Heart right ventricle (tissue), 16 donors: ENCODE results near the gene NLRC5. TPM values are rescaled to one million over a fixed set of nuclear protein-coding genes. Genes with fewer than 3 reads are reported as not detected.

Experiments
- ATAC-seq, 8 donors: fragments of 200-7000 bp; cut with Tn5 transposase; one replicate each; pipeline ENCODE4 v1.9.1; 2020; ENCODE audit warnings: mild to moderate bottlenecking in 8 of 8, moderate library complexity in 8 of 8, moderate number of reproducible peaks in 1 of 8
- DNase-seq, 2 donors: peaks; one replicate each; pipeline ENCODE4 v3.0.0-alpha.2; 2020
- H3K27ac ChIP-seq, 10 donors: fragments of 200-600 bp; sonication (generic) in 2 of 10; one replicate each; pipeline versions ENCODE4 v1.5.0 to v1.8.0; 2020 to 2022; ENCODE audit warnings: mild to moderate bottlenecking in 3 of 10
- H3K27me3 ChIP-seq, 7 donors: fragments of 200-600 bp; one replicate each; pipeline ENCODE4 v1.8.0; 2021 to 2022; ENCODE audit warnings: mild to moderate bottlenecking in 2 of 7
- H3K36me3 ChIP-seq, 9 donors: fragments of 200-600 bp; sonication (generic) in 1 of 9; one replicate each; pipeline versions ENCODE4 v1.5.0 to v1.8.0; 2020 to 2022; ENCODE audit warnings: mild to moderate bottlenecking in 2 of 9
- H3K4me1 ChIP-seq, 9 donors: fragments of 200-600 bp; sonication (generic) in 1 of 9; one replicate each; pipeline versions ENCODE4 v1.5.0 to v1.8.0; 2020 to 2022; ENCODE audit warnings: mild to moderate bottlenecking in 4 of 9
- H3K4me3 ChIP-seq, 10 donors: fragments of 200-600 bp; sonication (generic) in 2 of 10; one replicate each; pipeline versions ENCODE4 v1.5.0 to v1.8.0; 2020 to 2022; ENCODE audit warnings: mild to moderate bottlenecking in 7 of 10, moderate library complexity in 2 of 10
- H3K9me3 ChIP-seq, 11 donors: fragments of 200-600 bp in 10 of 11; sonication (generic) in 2 of 11; one replicate each; pipeline versions ENCODE4 v1.5.0 to v1.8.0; 2013 to 2022; ENCODE audit warnings: mild to moderate bottlenecking in 2 of 11, control low read depth in 1 of 11, moderate library complexity in 1 of 11
- WGBS, 2 donors: extraction: QIAGEN DNeasy Blood & Tissue Kit; methylation state at CpG; one replicate each; pipeline ENCODE4 v1.1.7; 2013; ENCODE audit warnings: inconsistent platforms in 1 of 2; 5-methylcytosine and 5-hydroxymethylcytosine counted together
- intact Hi-C, 10 donors: fragments of 100-400 bp; cut with DNase I; formaldehyde crosslinking; loops; one replicate each; pipeline versions ENCODE4 v1.11.1 to v1.14.2; 2022
- polyA plus RNA-seq, 2 donors: library from polyadenylated mRNA; stranded (reverse); fragments of 200-250 nt; gene quantifications; one replicate each; pipeline ENCODE4 v1.2.3, GENCODE V29; 2013
- total RNA-seq, 10 donors: library from RNA; stranded (reverse); fragmentation: NEBNext Ultra II Directional in 3 of 10; extraction: Animal tissue kit (Norgen Biotek cat#: 25700) in 3 of 10; gene quantifications; one replicate each; pipeline versions ENCODE4 v1.2.1 to v1.2.4, GENCODE V29; 2021 to 2023
- TF ChIP-seq, protein P1 (sequence below), 9 donors: fragments of 200-600 bp; sonication (generic) in 2 of 9; IDR thresholded peaks; one replicate each; pipeline versions ENCODE4 v1.5.0 to v1.8.0; 2021 to 2022; ENCODE audit warnings: antibody characterized with exemption in 9 of 9, mild to moderate bottlenecking in 5 of 9, moderate library complexity in 1 of 9
- donor health status: Arrhythmogenic right ventricular cardiomyopathy.
- donor health status: ischemic (EF 13 %, LVEDD 7.1; RV severe dilation, severe dysfunction).
- donor health status: healthy with polysubstance abuse.
- donor health status: DM: no; HTN: yes; CAD: no.
- donor health status: DM: no; HTN: no; CAD: no.
- donor health status: ischemic (EF 25% LVEDD 6.9; RV normal size, moderate dysfunction).
- donor health status: ischemic (EF 25% LVEDD 5.7; RV mildly dilated, moderate dysfunction).
- donor health status: healthy.
- donor health status: DM: yes; HTN: yes; CAD: no.
- donor health status: Ischemic cardiomyopathy.
- donor health status: ischemic (EF 35%, LVEDD 5.7; RV mildly dilated, moderate dysfunction).
- donor health status: nonischemic (EF 11% LVEDD 7.7; RV severe dilation, severe dysfunction).
- donor health status: DM: yes; HTN: yes; CAD: no.
- donor health status: PGD.
- donor health status: ischemic (EF 29% LVEDD 5.4; RV normal size, mild dysfunction).
- donor health status: nonischemic (EF 23%, LVEDD 6.1; RV moderate dilation, normal function).

NLRC5 gene
- total and polyA plus RNA-seq, 12 donors: 6.2 to 49.6 (median 13.5) TPM

DNA sequence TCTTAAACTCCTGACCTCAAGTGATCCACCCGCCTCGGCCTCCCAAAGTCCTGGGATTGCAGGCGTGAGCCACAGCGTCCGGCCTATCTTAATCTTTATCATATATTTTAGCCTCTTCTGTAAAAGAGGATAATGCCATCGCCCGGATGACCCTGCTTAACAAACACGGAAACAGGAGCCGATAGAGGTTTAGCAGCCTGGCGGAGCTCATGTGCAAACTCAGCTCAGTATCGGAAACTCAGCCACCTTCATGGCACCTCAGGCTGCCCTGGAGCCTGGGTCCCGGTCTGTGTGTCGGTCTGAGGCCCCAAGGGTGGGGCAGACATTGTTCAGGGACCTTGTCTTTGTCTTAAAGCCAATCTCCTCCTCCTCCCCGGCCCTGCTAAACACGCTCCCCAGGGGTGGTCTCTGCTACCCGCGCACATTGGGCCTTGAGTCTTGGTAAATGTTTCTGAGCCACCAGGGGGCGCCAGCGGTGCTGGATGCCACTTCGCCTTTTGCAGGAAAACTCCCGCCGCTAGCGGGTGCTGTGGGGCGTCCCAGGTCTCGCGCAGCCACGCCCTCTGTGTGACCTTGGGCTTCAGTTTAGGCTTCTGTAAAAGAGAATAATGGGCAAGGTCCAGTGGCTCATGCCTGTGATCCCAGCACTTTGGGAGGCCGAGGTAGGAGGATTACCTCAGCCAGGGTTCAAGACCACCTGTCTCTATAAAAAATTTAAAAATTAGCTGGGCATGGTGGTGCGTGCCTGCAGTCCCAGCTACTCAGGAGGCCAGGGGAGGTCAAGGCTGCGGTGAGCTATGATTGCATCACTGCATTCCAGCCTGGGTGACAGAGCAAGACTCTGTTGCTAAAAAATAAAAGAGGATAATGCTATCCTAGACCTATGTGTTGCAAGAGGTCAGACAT lies 24.9 kb upstream of the NLRC5 start:
- Histone ChIP-seq H3K4me1 (peaks cover 16 to 80% (median 45%) of the 10 kb centered on the region in 9 donors), H3K4me3 (no peak overlapping the region), H3K36me3 (no peaks in the 10 kb centered on the region), H3K27me3 (no peaks in the 10 kb centered on the region), H3K27ac (peak overlapping the region in 5 of 10 donors; percentile 0 to 71 (median 48)), H3K9me3 (no peaks in the 10 kb centered on the region)
- peak; percentile 35 to 78 (median 64) for ATAC-seq
- WGBS, 2 donors: 49 to 55% methylated on average over 30 of the region's 30 CpGs
- TF ChIP-seq, protein P1, sequence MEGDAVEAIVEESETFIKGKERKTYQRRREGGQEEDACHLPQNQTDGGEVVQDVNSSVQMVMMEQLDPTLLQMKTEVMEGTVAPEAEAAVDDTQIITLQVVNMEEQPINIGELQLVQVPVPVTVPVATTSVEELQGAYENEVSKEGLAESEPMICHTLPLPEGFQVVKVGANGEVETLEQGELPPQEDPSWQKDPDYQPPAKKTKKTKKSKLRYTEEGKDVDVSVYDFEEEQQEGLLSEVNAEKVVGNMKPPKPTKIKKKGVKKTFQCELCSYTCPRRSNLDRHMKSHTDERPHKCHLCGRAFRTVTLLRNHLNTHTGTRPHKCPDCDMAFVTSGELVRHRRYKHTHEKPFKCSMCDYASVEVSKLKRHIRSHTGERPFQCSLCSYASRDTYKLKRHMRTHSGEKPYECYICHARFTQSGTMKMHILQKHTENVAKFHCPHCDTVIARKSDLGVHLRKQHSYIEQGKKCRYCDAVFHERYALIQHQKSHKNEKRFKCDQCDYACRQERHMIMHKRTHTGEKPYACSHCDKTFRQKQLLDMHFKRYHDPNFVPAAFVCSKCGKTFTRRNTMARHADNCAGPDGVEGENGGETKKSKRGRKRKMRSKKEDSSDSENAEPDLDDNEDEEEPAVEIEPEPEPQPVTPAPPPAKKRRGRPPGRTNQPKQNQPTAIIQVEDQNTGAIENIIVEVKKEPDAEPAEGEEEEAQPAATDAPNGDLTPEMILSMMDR (IDR thresholded peaks at IDR 0.05): peak; percentile 81 to 99 (median 94)
- intact Hi-C loops: loop anchor here in 7 of 10 donors (2.0 to 10.0 kb wide), 5 partner anchors 50 to 83 kb away; no protein-coding TSS in a partner anchor
- DNase-seq: peak; percentile 90

DNA sequence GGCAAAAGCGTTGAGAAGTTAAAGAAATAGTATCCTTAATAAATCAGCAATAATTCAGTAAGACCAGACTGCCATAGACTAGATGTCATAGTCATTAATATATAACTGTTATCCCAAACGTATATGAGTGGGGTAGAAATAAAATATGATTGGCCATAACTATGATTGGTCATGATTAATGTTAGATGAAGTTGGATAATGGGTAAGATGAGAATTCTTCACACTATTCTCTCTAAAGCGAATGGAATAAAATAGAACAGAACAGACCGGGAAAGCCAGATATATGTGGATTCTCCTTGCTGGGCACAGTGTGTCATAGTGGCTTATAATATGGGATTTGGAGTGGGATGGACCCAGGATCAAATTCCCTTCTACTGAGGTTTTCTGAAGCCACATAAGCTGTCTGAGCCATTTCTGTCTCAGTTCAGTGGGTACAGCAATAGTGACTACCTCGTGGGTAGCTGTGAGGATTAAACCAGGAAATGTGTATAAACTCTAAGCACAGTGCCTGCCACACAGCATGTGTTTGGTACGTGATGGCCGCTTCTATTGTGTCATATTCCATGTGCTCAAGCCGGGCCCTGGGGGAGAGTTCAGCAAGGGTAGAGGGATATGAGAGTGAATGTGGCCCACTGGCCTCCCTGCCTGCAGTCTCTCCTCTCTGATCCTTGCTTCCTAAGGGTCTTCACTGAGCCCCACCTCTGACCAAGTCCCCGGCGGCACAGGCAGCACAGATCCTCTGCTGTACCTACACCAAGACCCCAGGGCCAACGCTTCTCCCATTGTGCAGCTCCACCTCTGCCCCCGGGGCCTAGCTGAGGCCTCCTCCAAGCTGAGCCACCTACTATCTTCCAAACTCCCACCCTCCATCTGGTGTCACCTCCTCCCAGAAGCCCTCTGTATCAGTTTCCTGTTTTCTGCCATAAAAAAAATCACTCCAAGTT lies 23.9 kb upstream of the NLRC5 start:
- WGBS, 2 donors: 74 to 87% methylated on average over 12 of the region's 12 CpGs
- Histone ChIP-seq H3K27ac (peak overlapping the region in 7 of 10 donors; percentile 25 to 71 (median 57)), H3K36me3 (no peaks in the 10 kb centered on the region), H3K4me1 (peaks cover 16 to 75% (median 44%) of the 10 kb centered on the region in 9 donors), H3K4me3 (no peak overlapping the region), H3K9me3 (no peaks in the 10 kb centered on the region), H3K27me3 (no peaks in the 10 kb centered on the region)
- peak in 2 of 8 donors; percentile 10 to 17 for ATAC-seq
- no peak for DNase-seq
- TF ChIP-seq, protein P1 (IDR thresholded peaks at IDR 0.05): no peak
- intact Hi-C loops: loop anchor here in 6 of 10 donors (2.0 to 10.0 kb wide), 4 partner anchors 49 to 82 kb away; no protein-coding TSS in a partner anchor

DNA sequence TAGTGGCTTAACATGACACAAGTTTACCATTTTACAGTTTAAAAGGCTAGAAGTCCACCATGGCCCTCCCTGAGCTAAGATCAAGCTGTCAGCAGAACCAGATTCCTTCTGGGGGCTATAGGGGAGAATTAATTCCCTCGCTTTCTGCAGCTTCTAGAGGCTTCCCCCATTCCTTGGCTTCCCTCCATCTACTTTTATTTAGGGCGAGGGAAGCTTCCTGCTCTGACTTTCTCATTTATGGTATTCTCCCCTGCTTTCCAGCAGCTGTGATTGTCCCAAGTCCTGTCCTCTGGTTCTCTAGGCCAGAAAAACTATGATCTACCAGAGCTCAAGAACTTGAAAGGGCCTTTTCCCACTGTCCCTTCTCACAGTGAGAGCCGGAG lies 23.3 kb upstream of the NLRC5 start:
- peak overlapping the region in 8 of 10 donors; percentile 13 to 71 (median 56) for H3K27ac ChIP-seq
- DNase-seq: no peak

More for the DNA sequence above, 23.3 kb upstream of the NLRC5 start:
- WGBS, 2 donors: 51 to 63% methylated on average over 3 of the region's 3 CpGs
- TF ChIP-seq, protein P1 (IDR thresholded peaks at IDR 0.05): no peak
- no peaks in the 10 kb centered on the region for H3K9me3 ChIP-seq
- peaks cover 16 to 71% (median 37%) of the 10 kb centered on the region in 9 donors for H3K4me1 ChIP-seq
- no peak overlapping the region for H3K4me3 ChIP-seq
- intact Hi-C loops: loop anchor here in 5 of 10 donors (5.0 to 10.0 kb wide), 3 partner anchors 49 to 81 kb away; no protein-coding TSS in a partner anchor
- H3K36me3 ChIP-seq: no peaks in the 10 kb centered on the region
- peak in 2 of 8 donors; percentile 6 to 9 for ATAC-seq
- no peaks in the 10 kb centered on the region for H3K27me3 ChIP-seq
